ENCODE results near the gene VPS26C. TPM values are rescaled to one million over a fixed set of nuclear protein-coding genes. Genes with fewer than 3 reads are reported as not detected.

VPS26C gene
- total RNA-seq, 6 experiments from 2014 or later: 27.4 to 52.3 (median 31.3) TPM

DNA sequence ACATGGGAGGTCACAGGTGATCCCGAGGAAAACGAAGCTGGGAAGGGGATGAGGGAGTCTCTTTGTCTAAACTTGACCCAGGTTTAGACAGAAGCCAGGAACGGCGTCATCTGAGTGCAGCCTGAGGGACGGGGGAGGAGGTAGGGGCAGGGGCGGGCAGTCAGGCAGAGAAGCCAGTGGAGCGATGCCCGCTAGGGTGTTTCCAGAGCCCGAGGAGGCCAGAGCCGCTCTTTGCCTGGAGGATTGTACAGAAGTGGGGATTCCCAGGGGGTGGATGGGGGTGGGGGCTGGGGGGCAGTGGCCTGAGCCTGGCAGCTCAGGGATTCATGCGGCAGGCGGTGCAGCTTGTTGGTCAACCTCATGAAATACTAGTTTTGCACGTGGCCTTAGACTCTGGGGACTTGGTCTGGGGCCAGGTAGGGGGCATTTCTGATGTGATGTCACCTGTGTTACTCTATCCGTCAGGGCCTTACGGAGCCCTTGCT lies 58.4 kb downstream of the VPS26C start:
- no peak for DNase-seq
- Histone ChIP-seq H3K27ac (no peak overlapping the region), H3K36me3 (no peaks in the 10 kb centered on the region), H3K4me1 (no peaks in the 10 kb centered on the region), H3K9me3 (no peaks in the 10 kb centered on the region), H3K4me3 (no peak overlapping the region), H3K27me3 (no peaks in the 10 kb centered on the region)
- no peak for TF ChIP-seq POLR2A (IDR thresholded peaks at IDR 0.05)
- TF ChIP-seq, protein P1, sequence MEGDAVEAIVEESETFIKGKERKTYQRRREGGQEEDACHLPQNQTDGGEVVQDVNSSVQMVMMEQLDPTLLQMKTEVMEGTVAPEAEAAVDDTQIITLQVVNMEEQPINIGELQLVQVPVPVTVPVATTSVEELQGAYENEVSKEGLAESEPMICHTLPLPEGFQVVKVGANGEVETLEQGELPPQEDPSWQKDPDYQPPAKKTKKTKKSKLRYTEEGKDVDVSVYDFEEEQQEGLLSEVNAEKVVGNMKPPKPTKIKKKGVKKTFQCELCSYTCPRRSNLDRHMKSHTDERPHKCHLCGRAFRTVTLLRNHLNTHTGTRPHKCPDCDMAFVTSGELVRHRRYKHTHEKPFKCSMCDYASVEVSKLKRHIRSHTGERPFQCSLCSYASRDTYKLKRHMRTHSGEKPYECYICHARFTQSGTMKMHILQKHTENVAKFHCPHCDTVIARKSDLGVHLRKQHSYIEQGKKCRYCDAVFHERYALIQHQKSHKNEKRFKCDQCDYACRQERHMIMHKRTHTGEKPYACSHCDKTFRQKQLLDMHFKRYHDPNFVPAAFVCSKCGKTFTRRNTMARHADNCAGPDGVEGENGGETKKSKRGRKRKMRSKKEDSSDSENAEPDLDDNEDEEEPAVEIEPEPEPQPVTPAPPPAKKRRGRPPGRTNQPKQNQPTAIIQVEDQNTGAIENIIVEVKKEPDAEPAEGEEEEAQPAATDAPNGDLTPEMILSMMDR (IDR thresholded peaks at IDR 0.05): no peak
- WGBS (ENCODE audit: insufficient coverage, low coverage, low lambda C conversion rate, missing lambda C conversion rate): 81% methylated on average over 5 of the region's 15 CpGs
- ATAC-seq: peak in 2 of 4 donors; percentile 23 to 31
- intact Hi-C loops (cut with DNase I): no loop called here

DNA sequence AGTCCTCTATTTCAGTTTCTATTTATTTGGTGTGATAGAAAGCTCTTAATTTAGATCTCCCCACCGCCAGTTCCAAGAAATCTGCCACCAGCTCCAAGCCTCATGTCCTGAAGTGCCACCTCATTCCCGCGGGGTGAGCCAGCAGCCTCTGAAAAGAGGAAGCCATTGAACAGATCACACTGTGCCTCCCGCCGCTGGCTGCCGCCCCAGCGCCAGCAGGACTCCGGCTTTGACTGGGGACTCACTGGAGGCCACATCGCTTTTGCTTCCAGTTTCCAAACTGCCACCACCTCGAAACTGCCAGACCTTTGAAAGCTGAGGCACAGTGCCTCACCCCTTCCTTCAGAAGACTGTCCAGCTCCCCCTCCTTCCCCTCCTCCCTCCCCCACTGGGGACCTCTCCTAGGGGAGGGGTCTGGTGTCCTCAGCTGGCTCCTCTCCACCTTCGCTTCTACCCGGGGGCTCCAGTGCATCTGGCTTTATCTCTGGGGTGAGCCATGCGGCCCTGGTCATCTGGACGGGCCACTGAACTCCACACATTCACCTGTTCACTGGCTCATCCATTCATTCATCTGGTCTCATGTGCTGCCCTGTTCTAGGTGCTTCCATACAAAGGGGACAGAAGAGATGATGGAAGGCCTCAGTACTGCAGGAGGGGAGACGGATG lies 58.9 kb downstream of the VPS26C start:
- Histone ChIP-seq H3K4me3 (no peak overlapping the region), H3K27ac (no peak overlapping the region), H3K9me3 (no peaks in the 10 kb centered on the region), H3K27me3 (no peaks in the 10 kb centered on the region), H3K36me3 (peaks cover 0 to under 1% (median 0%) of the 10 kb centered on the region in 4 donors), H3K4me1 (no peaks in the 10 kb centered on the region)
- intact Hi-C loops (cut with DNase I): no loop called here
- DNase-seq (peak in 2 of 3 donors; percentile 57 to 77), ATAC-seq (peak; percentile 69 to 89 (median 78))
- 57% methylated on average over 7 of the region's 15 CpGs for WGBS (ENCODE audit: insufficient coverage, low coverage, low lambda C conversion rate, missing lambda C conversion rate)
- no peak for TF ChIP-seq POLR2A (IDR thresholded peaks at IDR 0.05)
- TF ChIP-seq, protein P1 (IDR thresholded peaks at IDR 0.05): no peak

DNA sequence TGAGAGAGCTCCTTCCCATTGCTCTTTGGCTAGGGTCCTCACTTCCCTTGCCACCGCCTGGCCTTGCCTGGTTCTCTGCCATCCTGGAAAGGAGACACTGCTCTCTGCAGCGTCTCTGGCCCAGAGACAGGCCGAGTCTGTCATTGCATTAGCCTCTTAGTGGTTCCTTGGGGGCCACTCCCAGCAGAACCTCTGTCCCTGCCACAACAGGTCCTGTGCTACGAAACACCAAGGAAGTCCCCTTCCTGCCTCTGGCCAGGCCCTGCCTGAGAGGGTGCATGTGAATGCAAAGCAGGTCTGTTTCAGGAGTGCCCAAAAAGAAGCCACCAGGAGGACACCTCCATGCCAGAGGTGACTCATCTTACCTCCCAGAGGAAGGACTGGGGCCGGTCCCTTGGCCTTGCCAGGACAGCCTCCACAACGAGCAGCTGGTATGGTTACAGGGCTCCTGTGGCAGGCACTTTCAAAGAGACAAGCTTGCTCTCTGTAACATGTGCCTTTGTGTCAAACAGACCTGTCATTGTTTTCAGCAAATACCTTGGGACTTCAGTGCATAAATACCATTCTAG lies 59.6 kb downstream of the VPS26C start:
- 39% methylated on average over 3 of the region's 6 CpGs for WGBS (ENCODE audit: insufficient coverage, low coverage, low lambda C conversion rate, missing lambda C conversion rate)
- peak; percentile 31 to 52 (median 40) for ATAC-seq
- intact Hi-C loops (cut with DNase I): no loop called here
- H3K27me3 ChIP-seq: no peaks in the 10 kb centered on the region
- H3K9me3 ChIP-seq: no peaks in the 10 kb centered on the region
- H3K36me3 ChIP-seq: peaks cover 0 to 8% (median under 1%) of the 10 kb centered on the region in 4 donors
- no peaks in the 10 kb centered on the region for H3K4me1 ChIP-seq
- DNase-seq: no peak
- TF ChIP-seq, protein P1 (IDR thresholded peaks at IDR 0.05): no peak
- no peak for TF ChIP-seq POLR2A (IDR thresholded peaks at IDR 0.05)
- no peak overlapping the region for H3K27ac ChIP-seq
- no peak overlapping the region for H3K4me3 ChIP-seq

DNA sequence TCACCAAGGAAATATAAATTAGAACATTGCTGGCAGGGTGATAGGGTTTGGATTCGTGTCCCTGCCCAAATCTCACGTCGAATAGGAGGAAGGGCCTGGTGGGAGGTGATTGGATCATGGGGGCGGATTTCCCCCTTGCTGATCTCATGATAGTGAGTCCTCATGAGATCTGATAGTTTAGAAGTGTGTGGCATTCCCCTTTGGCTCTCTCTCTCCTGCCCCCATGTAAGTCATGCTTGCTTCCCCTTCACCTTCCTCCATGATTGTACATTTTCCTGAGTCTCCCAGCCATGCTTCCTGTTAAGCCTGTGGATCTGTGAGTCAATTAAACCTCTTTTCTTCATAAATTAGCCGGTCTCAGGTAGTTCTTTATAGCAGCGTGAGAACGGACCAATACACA lies 60.6 kb downstream of the VPS26C start:
- no peaks in the 10 kb centered on the region for H3K27me3 ChIP-seq
- H3K27ac ChIP-seq: no peak overlapping the region
- intact Hi-C loops (cut with DNase I): no loop called here
- H3K9me3 ChIP-seq: no peaks in the 10 kb centered on the region
- ATAC-seq (no peak), DNase-seq (no peak)
- TF ChIP-seq POLR2A (IDR thresholded peaks at IDR 0.05): no peak
- TF ChIP-seq, protein P1 (IDR thresholded peaks at IDR 0.05): no peak
- no peak overlapping the region for H3K4me3 ChIP-seq
- 80% methylated on average over 4 of the region's 7 CpGs for WGBS (ENCODE audit: insufficient coverage, low coverage, low lambda C conversion rate, missing lambda C conversion rate)
- H3K4me1 ChIP-seq: no peaks in the 10 kb centered on the region
- peaks cover 0 to 16% (median 5%) of the 10 kb centered on the region in 4 donors for H3K36me3 ChIP-seq

Measured in right lobe of liver (tissue), 6 donors.